ENCODE measurements around the gene SLC6A18. TPM values are rescaled to one million over a fixed set of nuclear protein-coding genes. Genes with fewer than 3 reads are reported as not detected.

Gene SLC6A18
- total and polyA plus RNA-seq, 2 donors from 2014 or later = 1.5 TPM; not detected in 1

GRCh38 chr5:1262381-1262780, 37.2 kb downstream of the SLC6A18 start:
- TF ChIP-seq CTCF (IDR thresholded peaks at IDR 0.05; ENCODE audit: borderline replicate concordance, extremely low read depth, insufficient read depth) = no peak
- H3K9me3 ChIP-seq (ENCODE audit: control insufficient read depth in 2 of 3, insufficient read depth in 1 of 3, low read length in 3 of 3) = peaks cover 0 to 16% (median 0%) of the 10 kb centered on the region in 3 donors
- H3K36me3 ChIP-seq (ENCODE audit: control insufficient read depth in 2 of 3, insufficient read depth in 3 of 3, low read length in 3 of 3) = no peaks in the 10 kb centered on the region
- no peaks in the 10 kb centered on the region for H3K27me3 ChIP-seq (ENCODE audit: control insufficient read depth, insufficient read depth, low read length)
- H3K9ac ChIP-seq (ENCODE audit: low read length in 3 of 3) = no peak overlapping the region
- no peak for DNase-seq
- no peak for FAIRE-seq
- no peaks in the 10 kb centered on the region for H3K4me1 ChIP-seq (ENCODE audit: control insufficient read depth in 2 of 3, insufficient read depth in 2 of 3, low read depth in 1 of 3, low read length in 3 of 3)
- H3K4me3 ChIP-seq (ENCODE audit: low read length in 3 of 3) = no peak overlapping the region
- H3K27ac ChIP-seq (ENCODE audit: low read depth in 2 of 2, low read length in 2 of 2) = no peak overlapping the region
- intact Hi-C loops (cut with DNase I) = no loop called here

- H3K4me3 ChIP-seq (ENCODE audit: low read length in 3 of 3) = no peak overlapping the region
- intact Hi-C loops (cut with DNase I) = no loop called here
- no peak overlapping the region for H3K27ac ChIP-seq (ENCODE audit: low read depth in 2 of 2, low read length in 2 of 2)
- H3K27me3 ChIP-seq (ENCODE audit: control insufficient read depth, insufficient read depth, low read length) = no peaks in the 10 kb centered on the region
- FAIRE-seq (no peak), DNase-seq (no peak)
- no peak for TF ChIP-seq CTCF (IDR thresholded peaks at IDR 0.05; ENCODE audit: borderline replicate concordance, extremely low read depth, insufficient read depth)
- no peak overlapping the region for H3K9ac ChIP-seq (ENCODE audit: low read length in 3 of 3)
- H3K4me1 ChIP-seq (ENCODE audit: control insufficient read depth in 2 of 3, insufficient read depth in 2 of 3, low read depth in 1 of 3, low read length in 3 of 3) = no peaks in the 10 kb centered on the region
- H3K36me3 ChIP-seq (ENCODE audit: control insufficient read depth in 2 of 3, insufficient read depth in 3 of 3, low read length in 3 of 3) = no peaks in the 10 kb centered on the region
- peaks cover 0 to 16% (median 0%) of the 10 kb centered on the region in 3 donors for H3K9me3 ChIP-seq (ENCODE audit: control insufficient read depth in 2 of 3, insufficient read depth in 1 of 3, low read length in 3 of 3)
Observed at GRCh38 chr5:1264211-1264610, 39.0 kb downstream of the SLC6A18 start.

GRCh38 chr5:1265026-1265425, 39.8 kb downstream of the SLC6A18 start:
- Histone ChIP-seq H3K9me3 (ENCODE audit: control insufficient read depth in 2 of 3, insufficient read depth in 1 of 3, low read length in 3 of 3) (peaks cover 0 to 15% (median 0%) of the 10 kb centered on the region in 3 donors), H3K36me3 (ENCODE audit: control insufficient read depth in 2 of 3, insufficient read depth in 3 of 3, low read length in 3 of 3) (no peaks in the 10 kb centered on the region), H3K9ac (ENCODE audit: low read length in 3 of 3) (no peak overlapping the region), H3K27ac (ENCODE audit: low read depth in 2 of 2, low read length in 2 of 2) (no peak overlapping the region), H3K4me3 (ENCODE audit: low read length in 3 of 3) (no peak overlapping the region), H3K27me3 (ENCODE audit: control insufficient read depth, insufficient read depth, low read length) (no peaks in the 10 kb centered on the region), H3K4me1 (ENCODE audit: control insufficient read depth in 2 of 3, insufficient read depth in 2 of 3, low read depth in 1 of 3, low read length in 3 of 3) (no peaks in the 10 kb centered on the region)
- no peak for DNase-seq
- no peak for TF ChIP-seq CTCF (IDR thresholded peaks at IDR 0.05; ENCODE audit: borderline replicate concordance, extremely low read depth, insufficient read depth)
- intact Hi-C loops (cut with DNase I) = no loop called here
- no peak for FAIRE-seq

Data from kidney (tissue), 14 donors.